Vagina (tissue), 2 donors: ENCODE data around the gene TREML1.

Experiments
- POLR2A ChIP-seq, 2 donors: fragments of 450-650 bp; IDR thresholded peaks; one replicate each; pipeline ENCODE4 v1.6.1; 2017; ENCODE audit warnings: antibody characterized with exemption in 2 of 2, mild to moderate bottlenecking in 2 of 2, moderate library complexity in 2 of 2
- POLR2AphosphoS5 ChIP-seq, 2 donors: sonication (generic); formaldehyde crosslinking; IDR thresholded peaks; one replicate each; pipeline ENCODE4 v1.9.0; 2017; ENCODE audit warnings: antibody characterized with exemption in 2 of 2, mild to moderate bottlenecking in 2 of 2, low read depth in 1 of 2; ENCODE audit not compliant: insufficient read depth in 1 of 2
- TF ChIP-seq, protein P1 (sequence below), 3 experiments: fragments of 450-650 bp in 2 of 3; fragments of 200-600 bp in 1 of 3; sonication (generic) in 1 of 3; IDR thresholded peaks; one replicate each; pipeline ENCODE4 v1.5.1; 2017 to 2019; ENCODE audit warnings: antibody characterized with exemption in 3 of 3, mild to moderate bottlenecking in 2 of 3, moderate library complexity in 2 of 3

DNA sequence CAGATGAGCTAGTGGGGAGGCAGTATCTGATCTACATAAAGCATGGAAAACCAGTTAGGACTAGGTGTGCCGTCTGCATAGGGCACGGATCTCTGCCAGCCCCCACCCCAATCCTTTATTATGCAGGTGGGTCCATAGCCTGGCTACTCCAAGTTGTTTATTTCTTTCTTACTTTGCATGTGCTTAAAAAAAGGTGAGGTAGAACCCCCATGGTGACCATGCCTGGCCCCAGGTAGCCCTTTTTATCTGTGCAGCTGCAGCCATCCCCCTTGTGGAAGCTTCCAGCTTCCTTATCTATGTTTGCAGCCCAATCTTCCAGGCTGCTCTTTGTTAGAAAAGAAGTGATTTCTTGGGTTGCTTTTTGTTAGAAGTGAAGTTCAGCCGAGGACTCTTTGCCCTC, 17.8 kb upstream of the TREML1 start:
- TF ChIP-seq, protein P1, sequence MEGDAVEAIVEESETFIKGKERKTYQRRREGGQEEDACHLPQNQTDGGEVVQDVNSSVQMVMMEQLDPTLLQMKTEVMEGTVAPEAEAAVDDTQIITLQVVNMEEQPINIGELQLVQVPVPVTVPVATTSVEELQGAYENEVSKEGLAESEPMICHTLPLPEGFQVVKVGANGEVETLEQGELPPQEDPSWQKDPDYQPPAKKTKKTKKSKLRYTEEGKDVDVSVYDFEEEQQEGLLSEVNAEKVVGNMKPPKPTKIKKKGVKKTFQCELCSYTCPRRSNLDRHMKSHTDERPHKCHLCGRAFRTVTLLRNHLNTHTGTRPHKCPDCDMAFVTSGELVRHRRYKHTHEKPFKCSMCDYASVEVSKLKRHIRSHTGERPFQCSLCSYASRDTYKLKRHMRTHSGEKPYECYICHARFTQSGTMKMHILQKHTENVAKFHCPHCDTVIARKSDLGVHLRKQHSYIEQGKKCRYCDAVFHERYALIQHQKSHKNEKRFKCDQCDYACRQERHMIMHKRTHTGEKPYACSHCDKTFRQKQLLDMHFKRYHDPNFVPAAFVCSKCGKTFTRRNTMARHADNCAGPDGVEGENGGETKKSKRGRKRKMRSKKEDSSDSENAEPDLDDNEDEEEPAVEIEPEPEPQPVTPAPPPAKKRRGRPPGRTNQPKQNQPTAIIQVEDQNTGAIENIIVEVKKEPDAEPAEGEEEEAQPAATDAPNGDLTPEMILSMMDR (IDR thresholded peaks at IDR 0.05): no peak
- TF ChIP-seq POLR2A (IDR thresholded peaks at IDR 0.05) (no peak), POLR2AphosphoS5 (IDR thresholded peaks at IDR 0.05; ENCODE audit: insufficient read depth in 1 of 2, low read depth in 1 of 2) (no peak)
